ENCODE data around the gene CEP104.

Gene CEP104

GRCh38 chr1:3799976-3800685, 56.9 kb downstream of the CEP104 start:
- DNase-seq (ENCODE audit: low spot score), result no peak

- DNase-seq (ENCODE audit: low spot score), result peak; percentile 94
These were observed 60.6 kb downstream of the CEP104 start, which contains the start of gene LRRC47 for GRCh38 chr1:3796215-3797061. Gene LRRC47 (minus strand): TSS chr1:3796498. CDS start chr1:3796476, 22 bp downstream.

- DNase-seq (ENCODE audit: low spot score), result no peak
These were observed 61.4 kb downstream of the CEP104 start for GRCh38 chr1:3795453-3796214.

GRCh38 chr1:3790952-3791351, 66.1 kb downstream of the CEP104 start:
- DNase-seq (ENCODE audit: low spot score), result no peak

DNA sequence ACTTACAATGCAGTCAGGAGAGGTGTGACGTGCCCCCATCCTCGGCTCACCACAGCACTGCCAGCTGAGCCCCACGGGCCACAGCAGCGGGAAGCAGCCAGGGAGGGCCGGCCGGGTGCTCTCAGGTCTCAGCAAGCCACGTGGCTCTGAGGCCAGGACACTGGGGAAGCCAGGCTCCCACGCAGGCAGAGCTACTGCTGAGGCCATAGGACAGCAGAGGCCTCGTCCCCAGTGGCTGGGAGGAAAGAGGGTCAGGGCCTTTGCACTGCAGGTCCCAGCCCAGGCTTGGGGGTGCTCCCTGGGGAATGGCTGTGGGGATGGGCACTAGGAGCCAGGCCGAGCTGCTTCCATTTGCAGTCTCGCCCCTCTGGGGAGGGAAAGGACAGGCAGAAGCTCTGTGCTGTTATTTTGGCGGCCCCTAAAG, 66.5 kb downstream of the CEP104 start:
- DNase-seq (ENCODE audit: low spot score), result no peak

GRCh38 chr1:3789421-3790300, 67.3 kb downstream of the CEP104 start:
- no peak for DNase-seq (ENCODE audit: low spot score)

DNA sequence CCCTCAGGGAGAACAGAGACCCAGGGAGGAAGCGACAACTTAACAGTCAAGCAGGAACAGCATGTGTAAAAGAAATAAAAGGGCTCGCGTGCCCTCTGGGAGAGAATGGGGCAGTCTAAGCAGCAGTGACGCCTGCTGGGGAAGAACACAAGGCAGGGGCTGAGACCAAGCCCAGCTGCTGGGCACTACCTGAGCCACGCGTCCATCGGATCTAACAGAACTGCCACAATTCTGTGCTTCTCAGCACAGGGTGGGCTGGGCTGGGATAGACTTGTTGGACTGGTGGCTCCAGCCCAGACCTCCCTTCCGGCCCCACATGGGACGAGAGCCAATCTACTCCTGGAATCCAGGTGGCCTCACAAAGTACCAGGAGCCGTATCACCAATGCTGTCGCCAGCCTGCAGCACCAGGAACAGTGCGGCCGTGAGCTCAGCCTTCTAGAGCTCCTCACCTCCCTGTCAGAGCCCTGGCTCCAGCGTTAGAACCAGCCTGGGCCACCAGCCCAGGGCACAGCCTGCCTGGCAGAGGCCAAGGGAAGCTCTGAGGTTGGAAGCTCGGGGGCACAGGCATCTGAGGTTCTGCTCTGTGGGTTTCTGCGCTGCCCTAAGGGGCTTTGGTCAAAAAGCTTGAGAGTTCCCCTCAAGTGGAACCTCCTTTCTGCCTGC, 68.1 kb downstream of the CEP104 start:
- no peak for DNase-seq (ENCODE audit: low spot score)

GRCh38 chr1:3787745-3788605, 69.0 kb downstream of the CEP104 start:
- DNase-seq (ENCODE audit: low spot score), result no peak

DNA sequence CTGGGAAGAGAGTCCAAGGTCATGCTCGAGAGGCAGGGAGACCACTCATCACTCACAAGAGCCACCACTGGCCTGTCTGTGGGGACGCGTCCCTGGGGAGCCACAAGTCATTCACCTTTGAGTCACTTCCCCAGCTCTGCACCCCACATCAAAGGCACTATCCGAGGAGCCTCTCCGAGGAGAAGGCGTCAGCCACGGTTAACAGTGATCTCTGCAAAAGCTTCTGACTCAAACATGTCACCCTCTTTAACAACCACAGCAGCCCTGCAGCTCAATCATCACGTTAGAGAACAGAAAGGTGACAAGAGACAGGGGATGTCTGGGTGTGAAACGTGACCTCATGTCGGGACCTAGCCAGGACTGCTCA, 69.7 kb downstream of the CEP104 start:
- no peak for DNase-seq (ENCODE audit: low spot score)

DNA sequence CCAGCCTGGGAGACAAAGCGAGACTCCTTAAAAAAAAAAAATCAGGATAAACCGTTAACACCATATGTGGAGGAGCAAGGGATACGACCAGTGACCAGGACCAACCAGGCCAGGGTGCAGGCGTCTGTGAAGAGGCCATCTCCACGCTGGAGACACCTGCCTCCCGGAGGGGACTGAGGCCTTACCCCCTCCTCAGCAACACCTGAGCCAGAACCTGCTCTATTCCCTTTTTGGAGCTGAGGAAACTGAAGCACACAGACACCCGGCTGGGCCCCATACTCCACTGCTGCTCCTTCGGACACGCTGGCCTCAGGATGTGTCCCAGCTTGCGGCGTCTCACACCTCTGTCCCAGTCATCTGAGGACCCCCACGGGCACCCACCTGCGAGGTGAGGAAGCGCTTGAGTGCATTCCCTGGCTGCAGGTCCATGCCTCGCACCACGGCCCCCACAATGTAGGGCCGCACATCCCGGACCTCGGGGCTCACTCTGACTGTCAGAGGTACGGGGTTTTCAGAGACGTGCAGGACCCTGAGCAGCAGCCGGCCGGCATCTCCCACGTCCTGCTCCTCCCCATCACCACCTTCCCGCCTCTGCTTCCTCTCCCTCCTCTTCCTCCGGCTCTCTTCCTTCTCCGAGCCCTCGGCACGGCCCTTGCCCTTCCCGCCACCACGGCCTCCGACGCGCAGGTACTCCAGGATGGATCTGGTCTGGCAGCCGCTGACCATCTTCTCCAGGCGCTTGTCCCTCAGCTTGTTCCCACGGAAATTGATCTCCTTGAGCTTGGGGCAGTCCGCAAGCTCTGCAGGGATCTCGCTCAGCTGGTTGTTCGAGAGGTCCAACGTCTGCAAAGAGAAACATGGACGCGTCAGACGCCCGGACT, 70.3 kb downstream of the CEP104 start:
- DNase-seq (ENCODE audit: low spot score), result no peak

- DNase-seq (ENCODE audit: low spot score), result no peak
These were observed 71.4 kb downstream of the CEP104 start for GRCh38 chr1:3785456-3786157.

DNA sequence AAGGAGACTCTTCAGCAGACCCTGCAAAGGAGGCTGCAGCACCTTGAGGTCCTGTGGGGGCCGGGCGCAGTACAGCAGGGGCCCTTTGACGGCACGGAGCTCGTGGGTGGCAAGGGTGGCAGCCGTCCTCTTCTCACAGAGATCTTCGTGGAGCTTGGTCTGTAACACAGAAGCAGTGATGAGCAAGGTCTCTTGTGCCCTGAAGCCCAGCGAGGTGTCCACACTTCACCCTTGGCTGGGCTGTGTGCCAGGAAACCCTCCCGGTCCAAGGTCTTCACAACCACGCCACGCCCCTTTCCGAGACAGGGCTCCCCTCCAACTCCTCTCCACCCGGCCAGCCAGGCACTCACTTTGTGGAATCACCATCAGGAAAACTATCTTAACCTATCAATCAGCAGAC, 72.0 kb downstream of the CEP104 start:
- DNase-seq (ENCODE audit: low spot score), result no peak

DNA sequence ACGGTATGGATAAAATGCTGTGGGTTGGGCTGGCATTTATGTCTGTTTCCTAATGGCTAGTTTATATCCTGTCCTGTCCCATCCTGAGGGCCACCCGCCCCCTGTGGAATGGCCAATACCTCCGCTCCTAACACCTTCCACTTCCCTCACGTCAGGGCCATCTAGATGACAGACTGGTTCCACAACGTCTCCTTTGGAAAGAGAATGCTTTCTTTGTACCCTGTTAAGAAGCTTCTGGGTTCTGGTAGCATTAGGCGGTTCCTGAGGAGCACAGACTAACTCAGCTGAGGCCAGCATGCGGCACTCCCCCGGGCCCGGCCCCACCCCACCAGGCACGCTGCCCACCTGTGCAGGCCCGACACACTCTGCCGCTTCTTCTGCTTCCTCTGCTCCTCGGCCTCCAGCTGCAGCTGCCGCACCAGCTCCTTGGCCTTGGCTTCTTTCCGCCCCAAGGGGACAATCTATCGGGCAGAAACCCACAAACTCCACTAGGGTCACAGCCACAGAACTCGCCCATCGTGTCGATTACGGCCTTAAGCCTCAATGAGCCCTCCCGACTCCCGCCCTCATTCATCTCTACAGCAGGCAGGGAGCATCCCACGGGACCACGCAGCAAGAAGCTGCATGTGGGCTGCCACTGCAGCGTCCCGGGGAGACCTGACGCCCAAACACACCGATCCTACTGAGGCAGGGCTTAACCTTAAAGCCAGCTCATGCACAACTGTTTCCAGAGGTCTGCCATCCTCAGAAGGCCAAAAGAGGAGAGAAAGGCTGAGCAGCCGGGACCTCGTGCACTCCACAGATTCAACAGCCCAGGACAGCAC, 73.1 kb downstream of the CEP104 start:
- no peak for DNase-seq (ENCODE audit: low spot score)

DNA sequence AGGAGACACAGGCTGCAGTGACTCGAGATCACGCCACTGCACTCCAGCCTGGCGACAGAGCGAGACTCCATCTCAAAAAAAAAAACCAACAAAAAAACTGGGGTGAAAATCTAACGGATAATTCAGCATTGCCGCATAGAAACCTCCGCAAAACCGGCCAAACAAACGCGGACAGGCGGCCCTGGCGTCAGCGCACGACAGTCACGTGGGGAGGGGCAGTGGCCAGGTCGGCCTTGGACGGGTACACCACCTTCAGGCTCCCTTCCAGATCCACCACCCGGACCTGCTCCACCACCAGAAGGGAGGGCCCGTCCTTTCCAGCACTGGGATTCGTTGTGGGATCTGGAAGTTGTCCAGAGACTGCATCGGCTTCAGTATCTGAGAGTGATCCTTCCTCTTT, 76.1 kb downstream of the CEP104 start:
- DNase-seq (ENCODE audit: low spot score), result no peak

- DNase-seq (ENCODE audit: low spot score), result no peak
These were observed 77.0 kb downstream of the CEP104 start for GRCh38 chr1:3779912-3780416.

GRCh38 chr1:3779265-3779911, 77.6 kb downstream of the CEP104 start:
- no peak for DNase-seq (ENCODE audit: low spot score)
